ENCODE results near the gene AFF1.

Gene AFF1

DNA sequence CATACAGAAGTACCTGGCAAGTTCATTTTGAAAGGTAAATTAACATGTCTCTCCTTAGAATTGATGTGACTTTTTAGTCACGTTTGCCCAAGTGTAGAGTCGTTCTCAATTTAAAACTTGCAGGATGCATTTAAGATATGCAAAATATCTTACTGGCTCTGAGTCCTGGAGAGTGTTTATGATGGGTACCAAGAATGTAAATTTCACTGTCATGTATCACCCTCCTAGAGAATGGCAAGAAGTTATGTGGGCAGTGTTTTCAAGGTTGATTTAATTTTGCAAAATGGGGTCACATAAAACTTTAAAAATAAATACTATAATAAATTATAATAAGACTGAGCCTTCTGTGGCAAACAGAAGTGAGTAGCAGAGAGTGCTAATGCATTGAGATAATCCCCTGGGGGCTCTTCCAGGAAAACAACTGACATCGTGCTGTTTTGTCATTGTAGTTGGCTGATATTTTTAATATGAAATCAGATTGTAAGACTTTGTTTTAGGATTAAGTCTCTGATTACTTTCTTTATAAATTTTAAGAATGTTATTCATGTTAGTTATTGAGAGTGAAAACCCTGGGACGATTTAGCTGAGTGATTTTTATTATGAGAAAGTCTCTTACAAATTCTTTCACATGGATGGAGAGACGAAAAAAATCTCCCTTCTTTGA lies 103.0 kb downstream of the AFF1 start:
- DNase-seq = no peak

GRCh38 chr4:87038837-87039615 lies 104.2 kb downstream of the AFF1 start:
- DNase-seq = no peak

DNA sequence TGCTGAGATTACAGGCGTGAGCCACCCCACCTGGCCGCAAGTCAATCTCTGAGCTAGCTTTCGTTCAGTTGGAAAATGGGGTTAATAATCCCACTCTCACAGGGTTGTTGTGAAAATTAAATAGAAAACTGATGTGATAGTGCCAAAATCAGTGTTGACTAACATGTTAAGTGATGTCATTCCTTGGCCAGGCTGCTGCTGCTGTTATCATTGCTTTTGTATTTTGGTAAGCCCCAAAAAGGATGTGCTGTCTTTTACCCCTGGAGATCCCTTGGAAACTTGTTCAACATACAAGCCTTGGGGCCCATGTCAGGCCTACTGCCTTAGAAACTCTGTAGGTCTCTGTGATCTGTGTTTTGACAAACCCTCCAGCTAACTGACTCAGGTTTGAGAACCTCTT lies 106.3 kb downstream of the AFF1 start:
- DNase-seq = no peak

DNA sequence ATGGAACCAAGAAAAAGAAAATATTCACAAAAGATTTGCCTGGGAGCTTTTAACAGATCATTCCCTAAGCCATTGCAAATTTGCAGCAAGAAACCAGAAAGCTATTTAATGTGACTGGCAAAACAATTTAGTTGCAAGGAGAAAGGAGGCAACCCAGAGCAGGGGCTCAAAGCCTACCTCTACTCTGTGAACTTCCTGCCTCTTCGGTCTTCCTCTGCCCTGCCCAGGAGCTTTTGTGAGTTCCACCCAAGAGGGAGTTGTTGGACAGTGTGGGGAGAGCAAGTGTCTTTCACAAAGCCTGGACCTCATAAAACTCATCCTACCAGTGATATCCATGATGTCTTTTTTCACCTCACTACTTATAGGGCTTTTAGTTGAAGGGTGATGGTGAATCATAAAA lies 107.4 kb downstream of the AFF1 start:
- no peak for DNase-seq

DNA sequence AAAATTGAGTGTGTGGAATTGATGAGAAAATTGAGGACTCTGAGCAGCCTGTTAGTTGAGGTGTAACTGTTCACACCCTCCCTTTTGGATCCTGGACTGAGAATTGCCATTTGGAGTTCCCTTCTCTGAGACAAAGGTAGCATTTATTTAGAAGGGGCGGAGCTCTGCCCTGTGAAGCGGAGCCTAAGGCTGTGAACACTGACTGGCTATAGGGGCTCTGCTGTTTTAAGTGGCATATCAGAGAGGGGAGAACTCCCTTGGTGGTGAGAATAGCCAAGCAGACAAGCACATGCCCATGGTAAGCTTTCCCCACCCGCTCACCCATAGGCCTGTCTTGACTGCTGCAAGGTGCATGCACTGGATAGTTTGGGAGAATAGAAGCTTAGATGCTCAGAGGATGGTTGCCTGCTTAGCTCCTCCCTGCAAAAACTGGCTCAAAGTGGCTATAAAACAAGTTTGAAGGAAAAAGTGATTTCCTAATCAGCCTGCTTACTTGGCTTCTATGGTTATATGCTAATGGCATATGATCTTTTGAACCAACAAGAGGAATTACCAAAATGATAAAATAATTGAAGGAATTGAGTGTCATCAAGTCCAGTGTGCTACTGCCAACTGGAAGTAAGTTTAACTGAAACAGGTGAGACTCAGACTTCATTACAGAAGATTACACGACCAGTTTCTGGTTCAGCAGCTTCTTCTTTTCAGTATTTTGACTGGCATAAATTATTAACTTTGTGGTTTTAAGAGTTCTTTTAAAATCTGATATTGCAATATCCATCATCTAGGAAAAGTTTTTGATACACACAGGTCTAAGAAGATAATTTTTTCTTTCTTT lies 108.4 kb downstream of the AFF1 start:
- DNase-seq = no peak

GRCh38 chr4:87044511-87045233 lies 109.9 kb downstream of the AFF1 start:
- DNase-seq = no peak

DNA sequence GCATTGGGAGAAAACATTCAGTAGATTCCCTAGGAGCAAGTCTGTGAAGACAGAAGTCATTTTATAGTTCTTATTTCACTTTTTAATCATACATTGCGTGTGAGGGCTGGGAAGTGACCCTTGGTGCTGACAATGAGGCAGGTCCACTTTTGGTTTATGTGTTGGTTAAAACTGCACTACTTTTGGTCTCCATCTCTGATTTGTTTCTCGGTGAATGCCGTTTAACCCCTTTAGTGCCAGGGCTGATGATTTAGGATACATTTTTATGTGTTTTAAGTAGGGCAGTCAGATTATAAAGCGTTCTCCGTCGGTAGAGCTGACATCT lies 110.4 kb downstream of the AFF1 start:
- DNase-seq = no peak

DNA sequence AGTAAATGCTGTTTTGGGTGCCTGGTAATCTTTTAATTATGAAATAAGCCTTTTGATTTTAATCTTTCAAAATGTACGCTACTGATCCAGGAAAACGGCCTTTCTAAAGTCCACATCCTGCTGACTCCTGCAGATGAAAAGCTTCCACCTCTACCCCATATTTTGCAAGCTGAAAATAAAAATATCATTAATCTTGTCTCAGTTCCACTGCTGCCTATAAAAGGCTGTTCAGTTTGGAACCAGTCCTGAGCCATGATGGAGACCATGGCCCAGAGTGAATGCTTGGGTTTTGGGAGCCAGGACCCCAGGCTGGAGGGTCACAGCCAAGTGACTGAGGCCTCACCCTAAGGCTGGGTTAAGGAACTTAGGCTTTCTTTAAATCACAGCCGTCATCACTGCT lies 110.8 kb downstream of the AFF1 start:
- no peak for DNase-seq

- DNase-seq = no peak
Observed at GRCh38 chr4:87046121-87046551, 111.3 kb downstream of the AFF1 start.

DNA sequence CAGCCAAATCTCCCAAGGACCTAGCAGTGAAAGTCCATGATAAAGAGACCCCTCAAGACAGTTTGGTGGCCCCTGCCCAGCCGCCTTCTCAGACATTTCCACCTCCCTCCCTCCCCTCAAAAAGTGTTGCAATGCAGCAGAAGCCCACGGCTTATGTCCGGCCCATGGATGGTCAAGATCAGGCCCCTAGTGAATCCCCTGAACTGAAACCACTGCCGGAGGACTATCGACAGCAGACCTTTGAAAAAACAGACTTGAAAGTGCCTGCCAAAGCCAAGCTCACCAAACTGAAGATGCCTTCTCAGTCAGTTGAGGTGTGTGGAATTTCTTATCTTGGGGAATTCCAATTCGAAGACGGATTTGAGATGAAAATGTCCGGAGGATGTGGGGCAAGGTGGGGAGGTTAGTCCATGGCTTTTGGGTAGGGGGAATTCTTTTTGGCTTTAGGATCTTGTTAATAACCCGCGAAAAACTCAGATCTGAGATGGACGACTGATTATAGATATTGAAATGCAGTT lies 112.5 kb downstream of the AFF1 start:
- DNase-seq = no peak

GRCh38 chr4:87049508-87049907 lies 114.7 kb downstream of the AFF1 start:
- DNase-seq = no peak

DNA sequence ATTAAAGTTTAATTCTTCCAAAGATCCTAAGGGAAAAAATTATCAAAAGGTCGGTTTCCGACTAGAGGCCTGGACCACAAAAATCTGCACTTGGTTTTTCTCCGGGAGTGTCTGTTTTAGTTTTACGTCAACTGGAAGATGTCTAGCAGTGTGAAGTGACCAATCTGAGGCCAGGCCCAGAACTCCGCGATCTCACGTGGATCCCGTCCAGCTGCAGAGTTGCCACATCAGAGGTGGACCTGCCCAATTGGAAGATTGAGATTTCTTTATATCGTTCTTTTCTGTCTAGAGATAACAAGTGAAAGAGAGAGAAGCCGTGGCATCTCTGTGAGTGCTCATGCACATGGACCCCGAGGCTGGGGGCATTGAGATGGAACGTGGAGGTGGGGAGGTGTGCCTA lies 115.8 kb downstream of the AFF1 start:
- no peak for DNase-seq

DNA sequence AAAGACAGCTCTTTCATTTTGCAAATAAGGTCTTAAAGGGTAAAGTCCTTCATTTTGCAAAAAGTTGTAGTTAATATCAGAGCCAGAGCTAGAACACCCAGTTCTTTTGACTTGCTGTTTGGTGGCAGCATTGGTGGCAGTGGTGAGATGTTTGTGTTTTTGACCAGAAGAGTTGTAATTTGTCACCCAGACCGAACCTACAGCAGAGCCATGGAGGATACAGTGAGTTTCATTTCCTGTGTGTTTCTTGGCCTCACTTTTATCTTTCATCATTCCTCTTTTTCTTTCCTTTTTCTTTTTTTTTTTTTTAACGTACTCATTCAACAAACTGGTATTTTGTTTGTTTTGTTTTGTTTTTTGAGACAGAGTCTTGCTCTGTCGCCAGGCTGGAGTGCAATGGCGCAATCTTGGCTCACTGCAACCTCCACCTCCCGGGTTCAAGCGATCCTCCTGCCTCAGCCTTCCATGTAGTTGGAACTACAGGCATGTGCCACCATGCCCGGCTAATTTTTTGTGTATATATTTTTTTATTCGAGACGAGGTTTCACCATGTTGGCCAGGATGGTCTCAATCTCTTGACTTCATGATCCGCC lies 116.4 kb downstream of the AFF1 start:
- peak; percentile 27 for DNase-seq

GRCh38 chr4:87052615-87053014 lies 117.8 kb downstream of the AFF1 start:
- DNase-seq = no peak

DNA sequence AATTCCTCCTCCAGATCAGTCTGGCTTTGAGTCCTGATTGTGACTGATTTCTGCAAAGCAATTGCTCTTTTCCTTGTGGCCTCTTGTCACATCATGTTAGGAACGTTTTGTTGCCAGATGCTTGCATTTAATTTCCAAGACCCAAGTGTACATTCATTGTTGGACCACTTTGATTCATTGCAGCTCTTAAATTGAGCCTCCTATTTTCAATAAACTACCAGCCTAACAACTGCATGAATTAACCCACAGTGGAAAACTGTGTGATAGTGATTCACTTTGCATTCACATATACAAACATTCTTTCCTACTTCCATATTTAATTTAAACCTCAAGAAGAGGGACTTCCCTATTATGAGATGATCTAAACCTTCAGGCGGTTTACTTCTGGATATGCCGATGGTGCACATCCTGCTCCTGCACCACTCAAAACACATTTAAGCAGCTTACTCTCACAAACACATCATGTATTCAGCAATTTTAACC lies 118.4 kb downstream of the AFF1 start:
- peak; percentile 52 for DNase-seq

- DNase-seq = no peak
Observed at GRCh38 chr4:87053802-87054767, 119.3 kb downstream of the AFF1 start.

GRCh38 chr4:87054900-87055299 lies 120.1 kb downstream of the AFF1 start:
- no peak for DNase-seq

DNA sequence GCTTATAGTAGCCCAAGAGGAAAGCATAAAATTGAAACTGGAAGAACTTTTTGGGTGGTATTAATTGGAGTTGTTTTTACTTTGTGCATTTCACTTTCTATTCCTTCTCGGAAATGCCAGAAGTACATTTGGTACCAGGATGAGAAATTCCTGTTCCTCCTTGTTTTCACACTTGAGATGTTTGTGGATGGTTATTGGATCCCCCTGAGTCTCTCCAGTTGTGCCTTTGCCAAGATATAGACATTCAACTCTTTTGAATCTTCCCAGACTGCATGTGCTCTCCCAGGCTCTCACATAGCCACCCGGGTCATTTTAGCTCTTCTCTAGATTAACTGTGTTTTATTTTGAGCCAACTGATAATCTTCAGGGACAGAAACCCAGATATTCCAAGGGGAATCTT lies 120.5 kb downstream of the AFF1 start:
- DNase-seq = no peak

- DNase-seq = no peak
Observed at GRCh38 chr4:87056881-87057280, 122.1 kb downstream of the AFF1 start.

GRCh38 chr4:87057835-87058355 lies 123.1 kb downstream of the AFF1 start:
- no peak for DNase-seq
